ENCODE measurements around the gene C5orf58.

Gene C5orf58

DNA sequence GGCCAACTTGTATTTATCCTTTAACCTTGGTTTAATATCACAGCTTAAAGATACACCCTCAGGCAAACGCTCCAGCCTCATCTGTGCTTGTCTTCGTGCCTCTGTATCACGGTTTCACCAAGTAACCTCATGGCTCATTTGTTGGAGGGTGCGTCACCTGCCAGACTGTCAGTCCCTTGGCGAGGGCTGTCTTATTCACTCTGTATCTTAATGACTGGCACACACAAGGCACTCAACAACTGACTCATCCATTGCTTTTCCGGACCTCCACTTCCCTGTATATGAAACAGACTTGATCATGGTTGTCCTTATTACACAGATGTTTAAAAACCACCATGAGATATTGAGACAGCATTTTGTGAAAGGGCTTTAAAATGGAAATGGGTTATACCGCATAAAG lies 36.8 kb downstream of the C5orf58 start:
- H4K20me1 ChIP-seq (ENCODE audit: insufficient read depth, low read length): no peaks in the 10 kb centered on the region
- TF ChIP-seq, protein P1, sequence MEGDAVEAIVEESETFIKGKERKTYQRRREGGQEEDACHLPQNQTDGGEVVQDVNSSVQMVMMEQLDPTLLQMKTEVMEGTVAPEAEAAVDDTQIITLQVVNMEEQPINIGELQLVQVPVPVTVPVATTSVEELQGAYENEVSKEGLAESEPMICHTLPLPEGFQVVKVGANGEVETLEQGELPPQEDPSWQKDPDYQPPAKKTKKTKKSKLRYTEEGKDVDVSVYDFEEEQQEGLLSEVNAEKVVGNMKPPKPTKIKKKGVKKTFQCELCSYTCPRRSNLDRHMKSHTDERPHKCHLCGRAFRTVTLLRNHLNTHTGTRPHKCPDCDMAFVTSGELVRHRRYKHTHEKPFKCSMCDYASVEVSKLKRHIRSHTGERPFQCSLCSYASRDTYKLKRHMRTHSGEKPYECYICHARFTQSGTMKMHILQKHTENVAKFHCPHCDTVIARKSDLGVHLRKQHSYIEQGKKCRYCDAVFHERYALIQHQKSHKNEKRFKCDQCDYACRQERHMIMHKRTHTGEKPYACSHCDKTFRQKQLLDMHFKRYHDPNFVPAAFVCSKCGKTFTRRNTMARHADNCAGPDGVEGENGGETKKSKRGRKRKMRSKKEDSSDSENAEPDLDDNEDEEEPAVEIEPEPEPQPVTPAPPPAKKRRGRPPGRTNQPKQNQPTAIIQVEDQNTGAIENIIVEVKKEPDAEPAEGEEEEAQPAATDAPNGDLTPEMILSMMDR (IDR thresholded peaks at IDR 0.05; ENCODE audit: borderline replicate concordance, extremely low read depth, low read length, poor library complexity, severe bottlenecking): no peak
- no peak for TF ChIP-seq EZH2 (IDR thresholded peaks at IDR 0.05; ENCODE audit: borderline replicate concordance, low read depth, low read length, severe bottlenecking)
- H3K36me3 ChIP-seq (ENCODE audit: insufficient read depth, low read length): peaks cover 92% of the 10 kb centered on the region
- no peaks in the 10 kb centered on the region for H3K27me3 ChIP-seq (ENCODE audit: insufficient read depth, low read length, poor library complexity)
- H3K79me2 ChIP-seq (ENCODE audit: insufficient read depth, low read length): no peaks in the 10 kb centered on the region
- DNase-seq (no peak), ATAC-seq (ENCODE audit: insufficient read depth, low read depth) (no peak)
- H3K9ac ChIP-seq (ENCODE audit: low read depth, low read length): no peak overlapping the region
- no peak overlapping the region for H2AFZ ChIP-seq (ENCODE audit: low read depth, low read length)
- H3K9me3 ChIP-seq (ENCODE audit: insufficient read depth, low read length, severe bottlenecking): no peaks in the 10 kb centered on the region
- no peak overlapping the region for H3K27ac ChIP-seq (ENCODE audit: low read length)
- no peak overlapping the region for H3K4me2 ChIP-seq (ENCODE audit: insufficient read depth, low read length)
- H3K4me3 ChIP-seq (ENCODE audit: low read depth in 1 of 2, low read length in 2 of 2): no peak overlapping the region
- no peaks in the 10 kb centered on the region for H3K4me1 ChIP-seq (ENCODE audit: insufficient read depth, low read length)

- Histone ChIP-seq H3K9ac (ENCODE audit: low read depth, low read length) (no peak overlapping the region), H4K20me1 (ENCODE audit: insufficient read depth, low read length) (no peaks in the 10 kb centered on the region), H3K27ac (ENCODE audit: low read length) (0 out of 2 replicates have a peak overlapping the region, but pooled peaks have one; percentile 19), H3K36me3 (ENCODE audit: insufficient read depth, low read length) (peaks cover 95% of the 10 kb centered on the region), H3K79me2 (ENCODE audit: insufficient read depth, low read length) (peaks cover 2% of the 10 kb centered on the region; the same call in 1 of the 2 replicates), H2AFZ (ENCODE audit: low read depth, low read length) (no peak overlapping the region), H3K9me3 (ENCODE audit: insufficient read depth, low read length, severe bottlenecking) (no peaks in the 10 kb centered on the region), H3K4me1 (ENCODE audit: insufficient read depth, low read length) (no peaks in the 10 kb centered on the region), H3K27me3 (ENCODE audit: insufficient read depth, low read length, poor library complexity) (no peaks in the 10 kb centered on the region), H3K4me3 (ENCODE audit: low read depth in 1 of 2, low read length in 2 of 2) (no peak overlapping the region), H3K4me2 (ENCODE audit: insufficient read depth, low read length) (no peak overlapping the region)
- no peak for ATAC-seq (ENCODE audit: insufficient read depth, low read depth)
- TF ChIP-seq EZH2 (IDR thresholded peaks at IDR 0.05; ENCODE audit: borderline replicate concordance, low read depth, low read length, severe bottlenecking): no peak
- TF ChIP-seq, protein P1 (IDR thresholded peaks at IDR 0.05; ENCODE audit: borderline replicate concordance, extremely low read depth, low read length, poor library complexity, severe bottlenecking): no peak
- no peak for DNase-seq
Observed at GRCh38 chr5:170270293-170271069, 37.7 kb downstream of the C5orf58 start.

GRCh38 chr5:170273968-170274710 lies 41.4 kb downstream of the C5orf58 start:
- Histone ChIP-seq H3K36me3 (ENCODE audit: insufficient read depth, low read length) (peaks cover 85% of the 10 kb centered on the region), H3K4me3 (ENCODE audit: low read depth in 1 of 2, low read length in 2 of 2) (no peak overlapping the region), H3K27me3 (ENCODE audit: insufficient read depth, low read length, poor library complexity) (no peaks in the 10 kb centered on the region), H3K79me2 (ENCODE audit: insufficient read depth, low read length) (peaks cover 19% of the 10 kb centered on the region), H4K20me1 (ENCODE audit: insufficient read depth, low read length) (peaks cover 8% of the 10 kb centered on the region; the same call in 1 of the 2 replicates), H3K27ac (ENCODE audit: low read length) (0 out of 2 replicates have a peak overlapping the region, but pooled peaks have one; percentile 18), H3K4me2 (ENCODE audit: insufficient read depth, low read length) (no peak overlapping the region), H3K9me3 (ENCODE audit: insufficient read depth, low read length, severe bottlenecking) (no peaks in the 10 kb centered on the region), H3K4me1 (ENCODE audit: insufficient read depth, low read length) (peaks cover 19% of the 10 kb centered on the region), H2AFZ (ENCODE audit: low read depth, low read length) (no peak overlapping the region), H3K9ac (ENCODE audit: low read depth, low read length) (no peak overlapping the region)
- ATAC-seq (ENCODE audit: insufficient read depth, low read depth): no peak
- TF ChIP-seq, protein P1 (IDR thresholded peaks at IDR 0.05; ENCODE audit: borderline replicate concordance, extremely low read depth, low read length, poor library complexity, severe bottlenecking): peak; percentile 70
- no peak for TF ChIP-seq EZH2 (IDR thresholded peaks at IDR 0.05; ENCODE audit: borderline replicate concordance, low read depth, low read length, severe bottlenecking)
- DNase-seq: peak; percentile 49
